Epithelial cell of prostate (primary cell): Measurements from ENCODE around the gene HDAC7.

Experiments
- DNase-seq: peaks from one replicate; pipeline ENCODE4 v3.0.0-alpha.2; 2011; ENCODE audit warnings: low read depth, low spot score
- H3K27ac ChIP-seq: fragments of 450-650 bp; 2 replicates; pipeline ENCODE4 v1.5.1; 2017; ENCODE audit warnings: mild to moderate bottlenecking

The HDAC7 gene

DNA sequence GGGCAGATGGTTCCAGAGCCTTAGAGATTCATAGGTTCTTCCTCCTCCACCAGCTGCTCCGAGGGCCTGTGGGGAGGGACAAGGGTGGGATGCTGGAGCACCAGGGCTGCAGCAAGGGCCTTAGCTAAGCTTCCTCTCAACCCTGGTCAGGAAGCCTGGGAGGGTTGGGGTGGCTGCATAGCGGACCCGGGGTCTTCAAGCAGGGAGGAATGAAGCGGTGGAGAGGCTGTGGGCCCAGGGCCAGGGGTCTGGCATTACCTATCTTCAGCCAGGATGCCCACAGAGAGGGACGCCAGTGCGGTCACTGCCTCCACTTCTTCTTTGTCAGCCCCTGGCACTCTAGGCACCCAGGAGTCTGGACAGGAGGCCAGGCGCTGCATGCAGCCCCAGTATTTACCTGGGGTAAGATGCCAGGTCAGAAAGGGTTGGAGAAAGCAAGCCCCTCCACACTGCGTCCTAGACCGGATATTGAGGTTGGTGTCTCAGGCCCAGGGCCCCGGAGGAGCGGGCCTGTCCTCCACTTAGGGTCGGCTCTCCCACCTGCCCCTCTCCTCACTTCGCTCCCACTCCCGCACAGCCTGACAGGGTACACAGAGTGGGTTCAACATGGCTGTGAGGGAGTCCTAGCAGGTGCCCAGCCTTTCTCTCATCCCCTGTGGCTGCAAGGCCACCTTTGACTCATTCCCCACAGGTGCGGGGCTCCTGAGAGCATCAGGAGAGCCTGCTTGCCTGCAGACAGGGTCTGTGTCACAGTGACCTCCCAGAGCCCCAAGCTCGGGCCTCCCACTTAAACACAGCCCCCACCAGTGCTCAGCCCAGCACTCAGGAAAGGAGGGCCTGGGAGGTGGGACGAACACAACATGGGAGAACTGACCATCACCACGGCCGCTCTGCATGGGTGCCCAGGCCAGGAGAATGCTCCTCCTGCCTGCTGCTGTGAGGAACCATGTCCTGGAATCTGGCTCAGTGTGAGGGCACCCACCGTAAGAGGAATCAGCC is 35.6 kb downstream of the HDAC7 start:
- no peak overlapping the region for H3K27ac ChIP-seq
- DNase-seq, result no peak

DNA sequence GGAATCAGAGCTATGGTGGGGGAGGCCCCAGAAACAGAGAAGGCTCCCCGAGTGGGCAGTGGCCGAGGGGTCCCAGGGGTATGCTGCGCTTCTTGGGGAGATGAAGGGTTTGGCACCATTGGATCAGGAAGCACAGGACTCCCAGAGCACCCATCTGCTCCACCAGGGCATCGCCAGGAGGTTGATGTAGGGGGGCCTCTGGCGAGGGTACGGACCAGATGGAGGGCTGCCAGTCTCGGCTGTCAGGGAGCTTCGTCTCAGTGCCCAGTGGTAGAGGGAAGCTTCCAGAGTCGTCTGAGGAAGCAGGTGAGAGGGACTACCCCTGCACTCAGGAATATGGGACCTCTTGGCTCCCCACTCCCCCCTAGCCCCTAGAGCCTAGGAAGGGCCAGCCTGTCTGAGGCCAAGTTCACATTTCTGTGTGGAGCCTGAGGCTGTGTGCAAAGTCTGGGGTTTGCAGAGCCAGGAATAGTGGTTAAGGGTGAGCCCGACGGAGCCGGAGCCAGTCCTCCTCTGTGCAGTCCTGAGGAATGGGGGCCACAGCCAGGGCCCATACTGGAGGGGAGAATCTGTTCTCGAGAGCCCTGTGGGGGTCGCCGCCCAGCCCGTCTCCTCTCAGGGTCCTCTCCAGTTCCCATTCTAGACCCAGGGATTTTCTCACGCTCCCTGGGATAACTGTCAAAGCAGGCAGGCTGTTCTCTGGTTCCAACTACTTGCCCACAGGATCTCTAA is 36.5 kb downstream of the HDAC7 start:
- no peak for DNase-seq
- H3K27ac ChIP-seq, result peak overlapping the region; percentile 69

DNA sequence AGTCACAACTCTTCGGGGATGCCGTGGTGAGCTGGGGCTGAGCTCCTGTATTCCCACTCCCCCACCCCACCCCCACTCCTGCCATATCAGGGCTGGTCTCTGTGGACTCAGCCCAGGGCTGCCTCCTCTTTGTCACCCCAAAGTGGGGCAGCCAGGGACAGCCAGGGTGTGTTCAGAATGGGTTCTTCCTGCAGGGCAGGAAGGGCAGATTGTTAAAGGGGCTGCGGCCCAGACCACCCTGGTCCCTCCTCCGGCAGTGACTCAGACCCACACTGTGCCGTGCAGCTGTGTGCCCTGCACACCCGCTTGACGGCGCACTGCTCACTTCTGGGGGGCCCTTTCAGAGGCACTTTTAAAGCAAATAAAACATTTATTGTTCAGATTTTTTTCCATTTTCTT is 37.3 kb downstream of the HDAC7 start:
- H3K27ac ChIP-seq, result peak overlapping the region; percentile 69
- no peak for DNase-seq

DNA sequence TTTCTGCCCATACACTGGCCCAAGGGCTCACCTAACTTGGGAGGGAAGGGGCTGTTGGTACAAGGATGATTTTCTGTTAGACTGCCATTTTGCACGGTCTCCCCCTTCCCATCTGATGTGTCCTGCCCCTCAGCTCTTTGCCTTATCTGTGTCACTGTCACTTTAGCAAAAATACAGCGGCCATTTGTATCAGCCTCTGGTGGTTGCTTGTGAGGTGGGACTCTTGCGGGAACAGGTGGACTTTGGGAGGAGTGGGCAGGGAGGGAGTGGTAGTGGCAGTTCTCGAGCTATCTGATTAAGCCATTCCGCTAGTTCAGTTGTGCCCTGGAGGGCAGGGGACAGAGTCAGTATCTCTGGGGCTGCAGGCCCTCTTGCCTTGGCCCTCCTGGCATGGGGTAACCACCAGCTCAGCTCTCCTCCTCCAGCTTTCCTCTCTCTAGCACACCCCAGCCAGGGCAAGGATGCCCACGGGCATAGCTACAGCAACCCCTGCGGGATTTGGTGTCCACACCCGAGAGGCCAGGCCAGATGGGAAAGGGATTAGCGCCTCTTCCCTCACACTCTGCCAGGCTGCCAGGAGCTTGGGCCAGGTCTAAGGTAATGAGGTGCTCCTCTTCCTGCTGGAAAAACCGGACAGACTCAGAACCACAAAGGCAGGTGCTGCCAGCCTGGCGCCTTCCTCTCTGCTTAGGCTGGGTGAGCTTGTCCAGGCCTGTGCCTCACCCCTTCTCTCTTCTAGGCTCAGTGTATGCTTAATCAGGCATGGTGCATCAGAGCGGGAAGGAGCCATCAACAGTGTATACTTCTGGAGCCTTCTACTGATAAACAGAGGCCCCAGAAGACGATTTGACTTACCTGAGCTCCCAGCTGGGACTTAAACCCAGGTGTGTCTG is 38.0 kb downstream of the HDAC7 start:
- peak; percentile 70 for DNase-seq
- H3K27ac ChIP-seq, result peak overlapping the region; percentile 69

DNA sequence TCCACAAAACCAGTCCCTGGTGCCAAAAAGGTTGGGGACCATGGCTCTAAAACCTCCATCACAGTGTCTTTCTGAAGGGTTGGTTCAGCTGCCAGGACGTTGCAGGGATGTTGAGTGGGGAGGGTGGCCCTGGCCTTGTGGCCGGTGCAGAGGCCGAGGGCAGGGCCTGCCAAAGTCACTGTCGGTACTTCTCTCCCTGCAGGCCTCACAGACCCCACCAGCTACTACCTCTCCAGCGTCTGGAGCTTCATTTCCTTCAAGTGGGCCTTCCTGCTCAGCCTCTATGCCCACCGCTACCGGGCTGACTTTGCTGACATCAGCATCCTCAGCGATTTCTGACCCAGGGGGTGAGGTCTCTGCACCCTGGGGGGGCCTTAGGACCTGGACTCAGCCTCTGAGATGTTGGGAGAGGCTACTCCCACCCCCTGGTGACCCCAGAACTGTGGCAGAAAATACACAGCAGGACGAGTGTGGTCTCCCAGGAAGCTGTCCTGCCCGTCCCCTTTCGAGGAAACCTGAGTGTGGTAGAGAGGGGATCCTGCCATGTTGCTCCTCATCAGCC is 39.7 kb downstream of the HDAC7 start:
- DNase-seq, result no peak
- no peak overlapping the region for H3K27ac ChIP-seq

DNA sequence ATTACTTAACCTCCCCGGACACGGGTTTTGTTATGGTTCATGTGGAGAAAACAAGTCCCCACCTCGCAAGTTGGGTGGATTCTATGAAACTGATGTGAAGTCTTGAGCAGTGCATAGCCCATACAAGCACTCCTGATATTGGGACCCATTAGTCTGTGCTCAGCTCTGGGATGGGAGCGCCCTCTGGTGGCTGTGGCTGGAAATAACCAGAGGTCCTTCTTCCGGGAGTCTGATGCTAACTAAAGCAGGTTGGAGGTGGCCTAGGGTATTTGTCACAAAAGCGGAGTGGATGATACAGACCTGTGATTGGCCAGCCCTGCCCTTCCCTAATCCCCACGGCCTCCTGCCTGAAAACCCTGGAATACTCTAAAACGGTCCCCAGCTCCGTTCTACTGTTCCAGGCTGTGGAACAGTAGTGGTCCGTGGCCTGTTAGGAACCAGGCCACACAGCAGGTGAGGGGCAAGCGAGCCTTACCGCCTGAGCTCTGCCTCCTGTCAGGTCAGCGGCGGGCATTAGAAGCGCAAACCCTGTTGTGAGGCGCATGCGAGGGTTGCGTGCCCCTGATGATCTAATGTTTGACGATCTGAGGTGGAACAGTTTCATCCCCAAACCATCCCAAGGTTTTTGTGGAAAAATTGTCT is 40.3 kb downstream of the HDAC7 start:
- no peak for DNase-seq
- H3K27ac ChIP-seq, result no peak overlapping the region

DNA sequence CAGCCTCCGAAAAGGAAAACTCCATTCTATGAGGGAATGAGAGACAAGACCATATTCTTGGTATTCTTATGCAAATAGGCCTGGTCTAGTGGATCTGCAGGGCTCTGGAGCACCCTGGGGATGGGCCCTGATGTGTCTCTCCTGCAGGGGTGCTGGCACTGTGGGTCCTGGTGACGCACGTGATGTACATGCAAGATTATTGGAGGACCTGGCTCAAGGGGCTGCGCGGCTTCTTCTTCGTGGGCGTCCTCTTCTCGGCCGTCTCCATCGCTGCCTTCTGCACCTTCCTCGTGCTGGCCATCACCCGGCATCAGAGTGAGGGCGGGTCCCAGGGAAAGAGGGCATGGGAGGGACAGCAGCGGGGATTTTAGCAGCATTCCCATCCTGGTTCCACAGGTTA is 40.8 kb downstream of the HDAC7 start:
- no peak overlapping the region for H3K27ac ChIP-seq
- no peak for DNase-seq

DNA sequence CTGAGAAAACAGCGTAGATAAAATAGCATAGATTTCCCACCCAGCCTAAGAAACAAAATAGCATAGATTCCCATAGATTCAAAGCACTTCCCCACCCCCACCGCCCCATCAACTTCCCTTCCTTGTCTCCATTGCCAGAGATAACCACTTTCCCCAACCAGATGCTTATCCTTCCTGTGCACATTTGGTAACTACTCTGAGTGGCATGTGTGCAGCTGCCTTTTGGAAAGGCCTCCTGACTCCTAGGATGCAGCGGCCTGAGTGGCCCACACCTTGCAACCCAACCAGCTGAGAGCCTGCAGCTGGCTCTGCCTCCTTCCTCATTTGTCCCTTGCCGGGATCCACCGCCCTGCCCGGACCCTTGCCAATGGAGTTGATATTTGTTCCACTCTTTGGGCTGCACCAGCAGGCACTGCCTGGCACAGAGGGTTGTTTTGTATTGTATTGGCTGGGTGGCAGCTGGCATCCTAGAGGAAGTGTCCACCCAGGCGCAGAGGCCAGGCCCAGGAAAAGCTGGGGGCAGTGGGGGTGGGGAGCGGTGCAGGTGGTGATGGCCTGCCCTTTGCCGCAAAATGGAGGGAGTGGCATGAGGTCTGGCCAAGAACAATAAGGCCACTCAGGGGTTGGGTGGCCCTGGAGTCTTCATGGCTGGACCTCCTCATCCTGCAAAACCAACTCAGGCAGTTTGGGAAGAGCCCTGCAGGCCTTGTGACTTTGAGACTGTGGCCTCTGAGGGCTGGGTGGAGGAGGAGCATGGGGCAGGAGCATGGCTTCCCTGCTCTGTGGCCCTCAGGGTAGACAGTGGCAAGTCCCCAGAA is 41.8 kb downstream of the HDAC7 start:
- no peak for DNase-seq
- no peak overlapping the region for H3K27ac ChIP-seq

DNA sequence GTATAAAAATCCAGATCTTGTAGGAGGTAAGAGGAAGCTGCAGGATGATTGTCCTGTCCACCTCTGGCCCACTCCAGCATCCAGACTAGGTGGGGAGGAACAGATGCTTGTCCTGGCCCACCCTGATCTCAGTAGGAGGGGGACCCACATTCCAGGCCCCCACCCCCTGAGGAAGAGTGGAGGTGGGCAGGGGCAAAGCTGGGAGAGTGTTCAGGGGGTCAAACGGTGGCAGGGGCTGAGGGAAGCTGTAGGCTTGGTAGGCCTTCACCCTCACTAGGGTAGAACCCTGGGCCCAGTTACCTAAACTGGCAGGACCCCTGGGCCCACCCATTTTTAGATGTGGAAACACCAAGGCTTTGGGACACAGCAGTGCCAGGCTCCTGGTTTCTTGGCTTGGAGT is 42.6 kb downstream of the HDAC7 start:
- H3K27ac ChIP-seq, result no peak overlapping the region
- DNase-seq, result no peak

DNA sequence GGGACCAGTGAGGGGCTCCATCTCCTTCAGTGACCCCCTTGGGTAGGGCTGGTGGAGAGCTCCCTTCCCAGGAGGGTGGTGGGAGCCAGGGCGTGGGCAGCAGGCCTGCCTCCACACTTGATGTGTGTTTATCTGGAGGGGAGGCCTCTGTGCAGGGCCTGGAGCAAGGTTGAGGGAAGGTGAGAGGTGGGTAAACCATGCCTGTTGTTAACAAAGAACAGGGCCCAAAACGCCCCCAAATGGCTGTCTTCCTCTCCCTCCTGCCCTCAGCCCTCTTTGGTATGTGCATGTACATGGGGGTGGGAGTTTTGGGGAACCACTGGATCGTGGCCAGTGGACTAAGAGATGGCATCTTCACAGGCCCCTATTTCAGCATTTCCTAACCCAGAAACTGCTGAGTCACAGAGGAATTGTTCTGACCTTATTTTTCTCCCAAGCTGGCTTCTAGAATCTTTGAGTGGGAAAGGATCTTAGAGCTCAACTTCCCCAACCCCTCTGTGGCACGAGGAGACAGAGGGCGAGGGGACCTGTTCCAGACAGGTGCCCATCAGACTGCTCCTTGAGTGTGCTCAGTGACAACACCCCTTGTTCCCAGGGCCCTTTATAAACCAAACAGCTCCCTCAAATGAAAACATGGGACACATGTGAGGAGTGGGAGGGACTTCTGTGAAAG is 43.1 kb downstream of the HDAC7 start:
- H3K27ac ChIP-seq, result no peak overlapping the region
- no peak for DNase-seq

DNA sequence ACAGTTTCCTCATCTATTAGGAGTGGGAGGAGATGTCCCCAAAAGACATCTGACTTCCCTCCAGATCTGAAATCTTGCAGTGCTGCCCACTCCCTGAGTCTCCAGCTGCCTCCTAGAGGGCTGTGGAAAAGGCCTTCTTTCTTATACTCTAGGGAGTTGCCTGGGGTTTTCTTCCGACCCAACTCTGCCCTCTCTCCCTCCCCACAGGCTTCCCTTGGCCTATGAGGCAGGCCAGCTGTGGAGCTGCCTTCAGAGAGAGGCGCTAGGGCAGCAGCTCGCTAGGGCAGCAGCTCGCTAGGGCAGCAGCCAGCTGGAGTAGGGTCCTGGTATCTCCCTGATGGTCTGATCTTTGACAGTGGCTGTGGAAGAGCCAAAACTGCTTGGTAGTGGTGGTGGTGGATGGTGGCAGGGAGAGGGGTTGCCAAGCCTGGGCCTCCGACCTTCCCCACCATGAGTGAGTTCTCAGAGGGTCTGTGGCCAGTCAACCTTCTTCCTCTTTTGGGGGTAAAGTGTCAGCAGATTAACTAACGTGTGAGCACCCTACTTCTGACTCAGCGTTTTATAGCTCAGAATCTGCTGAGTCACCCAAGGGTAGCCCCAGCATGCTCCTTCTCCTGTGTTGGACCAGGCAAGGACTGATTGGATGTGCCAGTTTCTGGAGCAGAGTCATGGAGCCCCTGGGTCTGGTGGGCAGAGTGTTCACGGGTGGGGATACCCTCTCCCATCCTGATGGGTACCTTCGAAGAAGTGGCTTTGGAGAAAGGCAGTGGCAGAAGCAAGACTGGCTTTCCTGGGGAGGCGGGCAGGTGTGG is 44.4 kb downstream of the HDAC7 start:
- no peak for DNase-seq
- no peak overlapping the region for H3K27ac ChIP-seq

DNA sequence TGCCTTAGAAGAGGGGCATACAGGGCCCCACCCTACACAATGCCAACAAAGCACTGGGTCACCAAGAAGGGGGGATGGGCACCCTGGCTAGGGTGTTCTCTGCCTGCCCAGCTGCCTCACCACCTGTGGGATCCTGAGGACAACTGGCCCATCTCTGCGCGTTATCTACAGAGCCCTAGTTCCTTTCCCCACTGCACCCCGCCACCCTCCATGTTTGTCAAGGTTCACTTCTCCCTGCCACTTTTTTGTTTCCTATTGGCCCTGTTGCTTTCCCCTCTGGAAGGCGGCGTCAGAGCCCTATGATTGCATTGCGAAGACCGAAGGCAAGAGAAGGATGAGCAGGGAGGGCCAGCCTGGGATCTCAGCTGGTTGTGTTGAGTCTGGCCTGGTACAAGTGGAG is 45.0 kb downstream of the HDAC7 start:
- H3K27ac ChIP-seq, result no peak overlapping the region
- no peak for DNase-seq

DNA sequence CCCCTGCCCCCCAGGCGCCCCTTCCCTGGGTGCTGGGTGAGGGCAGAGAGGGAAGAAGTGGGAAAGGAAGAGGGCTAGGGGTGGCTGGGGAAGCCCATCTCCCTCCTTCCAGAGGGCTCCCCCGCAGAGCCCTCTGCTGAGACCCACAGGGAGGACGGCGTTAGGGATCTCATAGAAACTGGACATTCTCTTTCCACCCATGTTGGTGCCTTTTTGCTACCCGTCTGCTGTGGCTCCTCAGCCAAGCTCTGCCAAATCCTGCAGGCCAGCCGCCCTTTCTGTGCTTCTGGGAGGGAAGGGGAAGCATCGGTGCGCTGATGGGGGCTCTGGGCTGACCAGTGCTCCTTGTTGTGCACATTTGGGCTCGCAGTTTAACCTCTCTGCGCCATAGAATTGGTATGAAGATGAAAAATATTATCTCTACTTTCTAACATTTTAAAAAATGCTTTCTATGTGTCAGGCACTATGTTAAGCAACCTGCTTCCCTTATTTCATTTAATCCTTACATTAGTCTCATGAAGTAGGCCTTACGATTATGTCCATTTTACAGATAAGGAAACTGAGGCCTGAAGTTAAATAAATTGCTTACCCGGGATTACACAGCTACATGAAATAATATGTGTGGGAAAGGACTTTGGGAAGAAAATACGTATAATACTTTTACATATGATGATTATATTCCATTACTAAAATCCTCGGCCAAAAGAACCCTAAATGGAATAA is 45.7 kb downstream of the HDAC7 start:
- H3K27ac ChIP-seq, result no peak overlapping the region
- no peak for DNase-seq

DNA sequence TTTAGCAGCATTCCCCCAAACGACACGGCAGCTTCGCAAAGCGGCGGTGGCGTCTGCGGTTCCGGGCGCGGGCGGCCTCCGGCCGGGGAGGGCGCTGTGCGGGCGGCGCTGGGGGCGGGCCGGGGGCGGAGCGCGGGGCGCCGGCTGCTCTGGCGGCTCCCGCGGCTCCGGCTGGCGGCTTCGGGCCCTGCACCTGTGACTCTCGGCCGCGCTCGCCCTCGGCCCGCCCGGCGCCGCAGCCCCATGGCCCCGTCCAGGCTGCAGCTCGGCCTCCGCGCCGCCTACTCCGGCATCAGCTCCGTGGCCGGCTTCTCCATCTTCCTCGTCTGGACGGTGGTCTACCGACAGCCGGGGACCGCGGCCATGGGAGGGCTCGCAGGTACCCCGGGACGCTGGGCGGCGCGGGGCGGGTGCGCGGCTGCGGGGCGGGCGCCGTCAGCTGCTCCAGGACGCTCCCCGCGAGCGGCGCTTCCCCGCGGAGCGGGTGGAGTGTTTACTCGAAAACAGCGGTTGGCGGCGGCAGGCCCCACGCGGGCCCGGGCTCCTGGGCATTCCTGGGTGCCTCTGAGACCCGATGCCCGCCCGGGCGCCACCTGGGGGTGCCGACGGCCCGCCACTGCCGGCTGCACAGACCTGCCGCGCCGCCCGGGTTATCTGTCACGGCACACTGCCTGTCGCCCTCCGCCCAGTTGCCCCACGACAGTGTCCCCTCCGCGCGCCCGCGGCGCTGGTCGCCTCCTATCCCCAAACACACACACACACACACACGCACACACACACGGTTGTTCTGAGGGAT is 46.4 kb downstream of the HDAC7 start, which contains the start of gene SLC48A1:
Gene SLC48A1, plus strand, starts transcription at position 177 of the 796 bp plus-strand sequence. Its CDS starts 67 bp downstream, at position 244.
- DNase-seq, result no peak
- no peak within 1 kb of the TSS for H3K27ac ChIP-seq

DNA sequence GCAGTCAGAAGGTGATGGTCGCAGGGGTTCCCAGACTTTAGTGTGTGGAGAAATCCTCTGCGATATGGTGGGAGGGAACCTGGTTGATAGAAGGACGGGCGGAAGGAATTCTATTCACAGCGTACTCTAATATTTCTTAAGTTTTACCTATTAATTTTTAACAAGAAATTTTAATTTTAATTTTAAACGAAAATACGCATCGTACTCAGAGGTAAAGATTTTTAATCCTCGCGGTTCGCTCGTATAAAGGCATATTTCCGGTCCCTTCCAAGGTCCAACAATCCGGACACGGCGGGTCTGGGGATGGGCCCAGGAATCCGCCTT is 47.0 kb downstream of the HDAC7 start:
- no peak overlapping the region for H3K27ac ChIP-seq
- no peak for DNase-seq

DNA sequence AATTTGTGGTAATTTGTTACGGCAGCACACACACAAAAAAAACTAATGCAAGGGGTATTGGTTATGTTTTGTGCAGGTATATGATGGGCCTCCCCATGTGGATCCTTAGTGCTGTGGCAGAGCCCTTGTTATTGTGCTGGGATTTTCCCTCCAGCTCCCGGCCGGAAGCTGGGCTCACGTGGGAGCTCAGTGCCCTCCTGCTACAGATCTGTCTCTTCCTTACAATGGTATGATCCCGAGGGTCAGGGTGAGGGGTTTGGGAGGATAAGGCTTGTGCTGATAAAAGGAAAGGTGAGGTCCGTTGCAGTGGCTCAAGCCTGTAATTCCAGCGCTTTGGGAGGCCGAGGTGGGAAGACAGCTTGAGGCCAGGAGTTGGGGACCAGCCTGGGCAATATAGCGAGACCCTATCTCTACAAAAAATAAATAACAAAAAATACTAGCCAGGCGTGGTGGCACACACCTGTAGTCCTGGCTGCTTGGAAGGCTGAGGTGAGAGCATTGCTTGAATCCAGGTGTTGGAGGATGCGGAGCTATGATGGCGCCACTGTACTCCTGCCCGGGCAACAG is 47.5 kb downstream of the HDAC7 start:
- DNase-seq, result no peak
- no peak overlapping the region for H3K27ac ChIP-seq
